Spleen (tissue), 7 donors: ENCODE measurements around the gene ODAD3.

Experiments used
- POLR2A ChIP-seq, 3 donors: fragments of 450-650 bp; IDR thresholded peaks; one replicate each; pipeline ENCODE4 v1.5.1; 2017; ENCODE audit warnings: antibody characterized with exemption in 3 of 3, mild to moderate bottlenecking in 1 of 3
- TF ChIP-seq, protein P1 (sequence below), 11 experiments: fragments of 200-600 bp in 7 of 11; fragments of 450-650 bp in 4 of 11; sonication (generic) in 4 of 11; IDR thresholded peaks in 8 of 11; conservative IDR thresholded peaks in 3 of 11; 1 replicate in 7 of 11; 2 replicates in 4 of 11; pipeline versions ENCODE4 v1.4.0 to v1.8.0; 2016 to 2021; ENCODE audit warnings: antibody characterized with exemption in 11 of 11, inconsistent platforms in 4 of 11, mild to moderate bottlenecking in 1 of 11
- donor health status: DM: no; HTN: no; CAD: no; lungs with moderate emphysema.
- donor health status: DM: no; HTN: no; CAD: no.
- donor health status: DM: no; HTN: no; CAD: no.

DNA sequence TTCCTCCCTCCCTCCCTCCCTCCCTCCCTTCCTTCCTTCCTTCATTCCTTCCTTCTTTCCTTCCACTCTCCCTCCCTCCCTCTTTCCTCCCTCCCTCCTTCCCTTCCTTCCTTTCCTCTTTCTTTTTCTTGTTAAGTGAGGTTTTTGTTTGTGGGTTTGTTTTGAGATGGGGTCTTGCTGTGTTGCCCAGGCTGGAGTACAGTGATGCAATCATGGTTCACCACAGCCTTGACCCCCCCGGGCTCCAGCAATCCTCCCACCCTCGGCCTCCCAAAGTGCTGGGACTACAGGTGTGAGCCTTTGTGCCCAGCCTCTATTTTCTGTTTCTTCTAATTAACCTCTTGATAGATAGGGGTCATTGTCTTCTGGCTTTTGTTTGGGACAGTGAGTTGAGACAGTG lies 26.5 kb upstream of the ODAD3 start:
- no peak for TF ChIP-seq POLR2A (IDR thresholded peaks at IDR 0.05)
- TF ChIP-seq, protein P1, sequence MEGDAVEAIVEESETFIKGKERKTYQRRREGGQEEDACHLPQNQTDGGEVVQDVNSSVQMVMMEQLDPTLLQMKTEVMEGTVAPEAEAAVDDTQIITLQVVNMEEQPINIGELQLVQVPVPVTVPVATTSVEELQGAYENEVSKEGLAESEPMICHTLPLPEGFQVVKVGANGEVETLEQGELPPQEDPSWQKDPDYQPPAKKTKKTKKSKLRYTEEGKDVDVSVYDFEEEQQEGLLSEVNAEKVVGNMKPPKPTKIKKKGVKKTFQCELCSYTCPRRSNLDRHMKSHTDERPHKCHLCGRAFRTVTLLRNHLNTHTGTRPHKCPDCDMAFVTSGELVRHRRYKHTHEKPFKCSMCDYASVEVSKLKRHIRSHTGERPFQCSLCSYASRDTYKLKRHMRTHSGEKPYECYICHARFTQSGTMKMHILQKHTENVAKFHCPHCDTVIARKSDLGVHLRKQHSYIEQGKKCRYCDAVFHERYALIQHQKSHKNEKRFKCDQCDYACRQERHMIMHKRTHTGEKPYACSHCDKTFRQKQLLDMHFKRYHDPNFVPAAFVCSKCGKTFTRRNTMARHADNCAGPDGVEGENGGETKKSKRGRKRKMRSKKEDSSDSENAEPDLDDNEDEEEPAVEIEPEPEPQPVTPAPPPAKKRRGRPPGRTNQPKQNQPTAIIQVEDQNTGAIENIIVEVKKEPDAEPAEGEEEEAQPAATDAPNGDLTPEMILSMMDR (IDR thresholded peaks at IDR 0.05 in 8 of 11, conservative IDR thresholded peaks at IDR 0.05 in 3 of 11), result no peak
